KOPT-K1 (cell line): ENCODE results near the gene CAMSAP1.

ENCODE experiments used
- H3K27ac ChIP-seq: fragments of 200-600 bp; sonication (generic); 2 replicates; pipeline ENCODE4 v1.5.1; 2016; ENCODE audit warnings: antibody characterized with exemption, mild to moderate bottlenecking, low read depth, low read length; ENCODE audit not compliant: poor library complexity, severe bottlenecking
- H3K36me3 ChIP-seq: fragments of 200-600 bp; sonication (generic); 2 replicates; pipeline ENCODE4 v1.5.1; 2017; ENCODE audit warnings: antibody characterized with exemption, mild to moderate bottlenecking, low read length, moderate library complexity; ENCODE audit not compliant: insufficient read depth
- H3K9me3 ChIP-seq: fragments of 200-600 bp; sonication (generic); 2 replicates; pipeline ENCODE4 v1.5.1; 2017; ENCODE audit warnings: antibody characterized with exemption, low read length, mild to moderate bottlenecking; ENCODE audit not compliant: insufficient read depth, poor library complexity, severe bottlenecking

Gene CAMSAP1

GRCh38 chr9:135865531-135865930 lies 41.8 kb downstream of the CAMSAP1 start:
- Histone ChIP-seq H3K9me3 (no peaks in the 10 kb centered on the region), H3K27ac (no peak overlapping the region), H3K36me3 (peaks cover 17% of the 10 kb centered on the region; the same call in 1 of the 2 replicates)

DNA sequence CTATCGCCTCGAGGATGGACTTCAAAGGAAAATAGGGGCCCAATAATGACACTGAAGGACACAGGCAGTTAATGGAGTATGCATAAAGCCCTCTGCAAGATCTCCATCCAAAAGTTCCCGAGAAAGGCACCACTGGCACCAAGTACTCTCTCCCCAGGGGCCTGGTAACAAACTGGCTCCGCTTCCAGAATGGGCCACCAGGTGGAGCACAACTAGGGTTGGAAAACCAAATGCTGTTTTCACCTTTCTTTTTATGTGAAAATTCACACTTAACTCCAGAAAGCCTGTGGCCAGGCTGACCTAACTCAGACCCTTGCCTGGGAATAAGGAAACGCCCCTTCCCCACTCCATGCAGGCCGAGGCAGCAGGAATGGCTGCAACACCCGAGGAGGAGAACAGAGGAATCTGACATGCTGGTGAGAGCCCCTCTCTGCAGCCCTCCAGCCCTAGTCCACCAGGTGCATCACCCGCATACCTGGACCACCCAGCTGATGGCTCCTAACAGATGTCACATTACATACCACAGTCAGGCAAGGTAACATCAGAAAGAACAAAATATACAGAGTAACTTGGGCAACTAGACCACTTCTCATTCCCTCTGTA lies 42.8 kb downstream of the CAMSAP1 start:
- Histone ChIP-seq H3K27ac (no peak overlapping the region), H3K36me3 (peaks cover 17% of the 10 kb centered on the region; the same call in 1 of the 2 replicates), H3K9me3 (no peaks in the 10 kb centered on the region)

DNA sequence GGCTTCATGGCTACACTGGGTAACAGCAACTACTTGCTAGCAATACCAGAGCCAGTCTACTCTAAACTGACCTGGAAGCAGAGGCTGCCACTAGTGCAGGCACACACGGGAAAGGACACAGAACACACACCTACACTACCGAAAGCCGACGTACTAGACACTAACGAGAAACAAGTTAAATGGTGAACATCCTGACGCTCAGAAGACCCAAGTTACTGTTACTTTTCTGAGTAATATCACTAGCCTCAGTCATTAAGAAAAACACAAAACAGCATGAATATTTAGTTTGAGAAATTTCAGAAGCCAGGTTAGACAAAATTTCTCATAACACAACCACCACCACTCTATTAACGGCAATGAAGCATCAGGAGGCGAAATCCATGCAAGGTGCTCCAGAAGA lies 44.5 kb downstream of the CAMSAP1 start:
- Histone ChIP-seq H3K27ac (no peak overlapping the region), H3K36me3 (peaks cover 18% of the 10 kb centered on the region), H3K9me3 (no peaks in the 10 kb centered on the region)

GRCh38 chr9:135858491-135859185 lies 48.7 kb downstream of the CAMSAP1 start:
- Histone ChIP-seq H3K36me3 (peaks cover 24% of the 10 kb centered on the region), H3K27ac (no peak overlapping the region), H3K9me3 (no peaks in the 10 kb centered on the region)

GRCh38 chr9:135857843-135858242 lies 49.5 kb downstream of the CAMSAP1 start:
- no peaks in the 10 kb centered on the region for H3K9me3 ChIP-seq

GRCh38 chr9:135857371-135857786 lies 50.0 kb downstream of the CAMSAP1 start:
- Histone ChIP-seq H3K27ac (no peak overlapping the region), H3K36me3 (peaks cover 30% of the 10 kb centered on the region), H3K9me3 (no peaks in the 10 kb centered on the region)

More at GRCh38 chr9:135857843-135858242, 49.5 kb downstream of the CAMSAP1 start:
- peaks cover 31% of the 10 kb centered on the region for H3K36me3 ChIP-seq
- no peak overlapping the region for H3K27ac ChIP-seq

DNA sequence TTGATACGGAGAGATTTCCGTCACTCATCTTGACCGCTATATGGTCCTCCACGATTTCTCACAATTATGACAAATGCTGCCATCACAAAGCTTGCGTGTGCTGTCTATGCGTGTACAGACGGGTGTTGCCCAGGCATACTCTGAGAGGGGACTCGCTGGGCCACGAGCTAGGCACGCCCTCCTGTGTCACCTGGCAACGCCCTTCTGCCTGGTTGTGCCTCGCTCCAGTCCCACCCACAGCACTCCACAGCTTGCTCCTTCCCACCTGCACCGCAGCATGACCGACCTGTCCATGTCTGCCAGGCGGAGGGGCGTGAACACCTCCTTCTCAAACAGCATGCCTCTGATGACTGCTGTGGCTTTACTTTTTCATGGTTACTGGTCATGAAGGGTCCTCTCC lies 55.6 kb downstream of the CAMSAP1 start:
- no peak overlapping the region for H3K27ac ChIP-seq
- H3K9me3 ChIP-seq, result no peaks in the 10 kb centered on the region
- H3K36me3 ChIP-seq, result peaks cover 46% of the 10 kb centered on the region

DNA sequence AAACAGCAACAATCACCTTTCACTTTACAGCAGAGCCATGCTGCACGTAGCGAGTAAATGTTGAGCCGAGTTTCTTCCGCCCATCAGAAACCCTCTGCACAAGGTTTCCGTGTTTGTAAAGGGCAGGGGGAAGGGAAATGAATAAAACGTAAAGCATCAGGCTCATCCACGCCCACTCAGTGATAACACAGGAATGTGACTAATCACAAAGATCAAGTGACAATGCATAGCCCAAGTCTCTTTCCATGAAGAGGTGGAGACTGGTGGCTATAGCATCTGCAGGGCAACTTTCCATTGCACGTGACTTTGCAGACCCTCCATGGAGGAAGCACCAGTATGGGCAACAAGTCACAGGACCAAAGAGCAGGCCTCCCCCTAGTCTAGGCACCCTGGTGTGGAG lies 56.6 kb downstream of the CAMSAP1 start:
- Histone ChIP-seq H3K27ac (no peak overlapping the region), H3K9me3 (no peaks in the 10 kb centered on the region), H3K36me3 (peaks cover 40% of the 10 kb centered on the region)

GRCh38 chr9:135849181-135849580 lies 58.2 kb downstream of the CAMSAP1 start:
- Histone ChIP-seq H3K9me3 (no peaks in the 10 kb centered on the region), H3K36me3 (peaks cover 40% of the 10 kb centered on the region), H3K27ac (no peak overlapping the region)

DNA sequence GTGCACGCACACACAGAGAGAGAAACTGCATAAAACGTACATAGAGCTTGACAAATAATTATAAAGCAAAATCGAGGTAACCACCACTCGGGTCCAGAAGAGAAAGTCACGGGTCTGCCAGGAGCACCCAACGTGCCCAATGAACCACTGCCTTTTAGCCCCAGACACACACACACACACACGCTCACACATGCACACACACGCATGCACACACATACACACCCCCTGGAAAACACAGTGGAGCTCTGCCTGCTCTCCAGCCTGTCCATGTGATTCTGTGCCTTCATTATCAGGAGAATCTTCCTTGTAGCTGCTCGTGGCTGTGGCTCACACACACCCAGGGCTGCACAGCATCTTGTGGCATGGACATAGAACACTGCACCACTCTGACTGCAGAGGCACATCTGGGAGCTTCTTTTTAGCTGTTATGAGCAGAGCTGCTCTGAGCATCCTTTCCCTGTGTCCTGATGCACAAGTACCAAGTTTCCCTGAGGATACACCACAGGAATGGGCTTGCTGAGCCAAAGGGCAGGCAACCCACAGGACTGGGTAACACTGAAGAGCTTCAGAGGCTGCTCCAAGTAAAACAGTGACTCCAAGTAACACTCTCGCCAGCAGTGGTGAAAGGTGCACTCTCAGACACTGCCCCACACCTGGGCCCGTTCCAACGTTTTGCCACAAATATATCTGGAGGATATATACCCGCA lies 58.9 kb downstream of the CAMSAP1 start:
- Histone ChIP-seq H3K27ac (no peak overlapping the region), H3K36me3 (peaks cover 39% of the 10 kb centered on the region), H3K9me3 (no peaks in the 10 kb centered on the region)

- Histone ChIP-seq H3K9me3 (no peaks in the 10 kb centered on the region), H3K36me3 (peaks cover 33% of the 10 kb centered on the region), H3K27ac (no peak overlapping the region)
Measured at GRCh38 chr9:135847833-135848232, 59.5 kb downstream of the CAMSAP1 start.

DNA sequence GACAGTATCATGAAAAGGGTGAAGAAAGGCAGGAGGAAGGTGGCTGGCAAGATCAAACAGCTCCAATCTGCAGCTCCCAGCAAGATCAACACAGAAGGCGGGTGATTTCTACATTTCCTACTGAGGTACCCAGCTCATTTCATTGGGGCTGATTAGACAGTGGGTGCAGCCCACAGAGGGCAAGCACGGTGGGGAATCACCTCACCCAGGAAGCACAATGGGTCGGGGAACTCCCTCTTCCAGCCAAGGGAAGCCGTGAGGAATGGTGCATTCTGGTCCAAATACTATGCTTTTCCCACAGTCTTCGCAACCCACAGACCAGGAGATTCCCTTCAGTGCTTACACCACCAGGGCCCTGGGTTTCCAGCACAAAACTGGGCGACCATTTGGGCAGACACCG lies 66.8 kb downstream of the CAMSAP1 start:
- no peak overlapping the region for H3K27ac ChIP-seq
- peaks cover 15% of the 10 kb centered on the region; the same call in 1 of the 2 replicates for H3K36me3 ChIP-seq
- H3K9me3 ChIP-seq, result no peaks in the 10 kb centered on the region

GRCh38 chr9:135840107-135840506 lies 67.2 kb downstream of the CAMSAP1 start:
- Histone ChIP-seq H3K36me3 (peaks cover 15% of the 10 kb centered on the region; the same call in 1 of the 2 replicates), H3K27ac (no peak overlapping the region), H3K9me3 (no peaks in the 10 kb centered on the region)

- Histone ChIP-seq H3K9me3 (no peaks in the 10 kb centered on the region), H3K27ac (no peak overlapping the region), H3K36me3 (peaks cover 15% of the 10 kb centered on the region; the same call in 1 of the 2 replicates)
Measured at GRCh38 chr9:135839516-135839915, 67.8 kb downstream of the CAMSAP1 start.

DNA sequence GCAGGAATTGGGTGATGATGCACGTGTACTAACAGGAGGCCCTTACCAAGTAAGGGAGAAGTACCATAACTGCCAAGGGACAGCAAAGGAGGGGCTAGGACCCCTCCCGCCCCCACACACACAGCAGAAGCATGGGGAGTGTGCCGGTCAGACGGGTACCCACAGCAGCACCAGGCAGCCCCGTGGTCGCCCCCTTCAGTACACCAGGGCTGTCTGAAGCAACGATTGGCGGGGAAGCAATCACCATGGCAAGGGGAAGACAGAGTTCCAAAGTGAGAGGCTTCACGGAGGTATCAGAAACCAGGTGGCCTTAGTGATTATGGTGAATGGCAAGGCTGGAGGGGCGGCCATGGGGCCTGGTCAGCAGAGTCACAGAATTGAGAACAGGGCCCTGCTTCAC lies 72.2 kb downstream of the CAMSAP1 start:
- H3K27ac ChIP-seq, result no peak overlapping the region
- H3K9me3 ChIP-seq, result no peaks in the 10 kb centered on the region
- peaks cover 5% of the 10 kb centered on the region; the same call in 1 of the 2 replicates for H3K36me3 ChIP-seq
